Activated CD8-positive, alpha-beta T cell treated with anti-CD3 and anti-CD28 coated beads for 36 hours (primary cell): ENCODE measurements around the gene IQSEC3. TPM values are rescaled to one million over a fixed set of nuclear protein-coding genes. Genes with fewer than 3 reads are reported as not detected.

ENCODE experiments used
- ATAC-seq: fragments of 200-7000 bp; cut with Tn5 transposase; one replicate; pipeline ENCODE4 v1.10.0; 2021; ENCODE audit warnings: mild to moderate bottlenecking, moderate library complexity
- CTCF ChIA-PET: fragments of 350-600 bp; sonication (Branson Sonifier 250); formaldehyde crosslinking; loops from one replicate; lab custom pipeline; 2021; ENCODE audit warnings: antibody characterized with exemption; lab: Charles Lee
- POLR2A ChIA-PET: fragments of 350-600 bp; sonication (Branson Sonifier 250); formaldehyde crosslinking; loops from one replicate; lab custom pipeline; 2021; ENCODE audit warnings: antibody characterized with exemption; lab: Charles Lee
- DNase-seq: peaks from one replicate; pipeline ENCODE4 v3.0.0-alpha.2; 2020
- H3K27ac Mint-ChIP-seq: one replicate; pipeline ENCODE4 v1.8.0; 2021; ENCODE audit warnings: mild to moderate bottlenecking, mixed read lengths
- H3K27me3 Mint-ChIP-seq: one replicate; pipeline ENCODE4 v1.8.0; 2021; ENCODE audit warnings: mixed read lengths
- H3K36me3 Mint-ChIP-seq: one replicate; pipeline ENCODE4 v1.8.0; 2021; ENCODE audit warnings: low read depth, mixed read lengths
- H3K4me1 Mint-ChIP-seq: one replicate; pipeline ENCODE4 v1.8.0; 2021; ENCODE audit warnings: low read depth, mixed read lengths
- H3K4me3 Mint-ChIP-seq: one replicate; pipeline ENCODE4 v1.8.0; 2021; ENCODE audit warnings: mild to moderate bottlenecking, moderate library complexity, mixed read lengths
- H3K9me3 Mint-ChIP-seq: one replicate; pipeline ENCODE4 v1.8.0; 2021; ENCODE audit warnings: mixed read lengths
- intact Hi-C: fragments of 100-400 bp; cut with micrococcal nuclease; formaldehyde crosslinking; loops from one replicate; pipeline ENCODE4 v1.10.0; 2022
- total RNA-seq, 2 experiments: library from RNA; stranded (reverse); gene quantifications; one replicate each; pipeline ENCODE4 v1.2.3, GENCODE V29; 2021
- TF ChIP-seq, protein P1 (sequence below): fragments of 200-600 bp; IDR thresholded peaks from one replicate; pipeline ENCODE4 v1.8.0; 2022; ENCODE audit warnings: antibody characterized with exemption, mild to moderate bottlenecking

IQSEC3 gene
- total RNA-seq, 2 experiments from 2014 or later: 2.5 to 2.7 TPM

DNA sequence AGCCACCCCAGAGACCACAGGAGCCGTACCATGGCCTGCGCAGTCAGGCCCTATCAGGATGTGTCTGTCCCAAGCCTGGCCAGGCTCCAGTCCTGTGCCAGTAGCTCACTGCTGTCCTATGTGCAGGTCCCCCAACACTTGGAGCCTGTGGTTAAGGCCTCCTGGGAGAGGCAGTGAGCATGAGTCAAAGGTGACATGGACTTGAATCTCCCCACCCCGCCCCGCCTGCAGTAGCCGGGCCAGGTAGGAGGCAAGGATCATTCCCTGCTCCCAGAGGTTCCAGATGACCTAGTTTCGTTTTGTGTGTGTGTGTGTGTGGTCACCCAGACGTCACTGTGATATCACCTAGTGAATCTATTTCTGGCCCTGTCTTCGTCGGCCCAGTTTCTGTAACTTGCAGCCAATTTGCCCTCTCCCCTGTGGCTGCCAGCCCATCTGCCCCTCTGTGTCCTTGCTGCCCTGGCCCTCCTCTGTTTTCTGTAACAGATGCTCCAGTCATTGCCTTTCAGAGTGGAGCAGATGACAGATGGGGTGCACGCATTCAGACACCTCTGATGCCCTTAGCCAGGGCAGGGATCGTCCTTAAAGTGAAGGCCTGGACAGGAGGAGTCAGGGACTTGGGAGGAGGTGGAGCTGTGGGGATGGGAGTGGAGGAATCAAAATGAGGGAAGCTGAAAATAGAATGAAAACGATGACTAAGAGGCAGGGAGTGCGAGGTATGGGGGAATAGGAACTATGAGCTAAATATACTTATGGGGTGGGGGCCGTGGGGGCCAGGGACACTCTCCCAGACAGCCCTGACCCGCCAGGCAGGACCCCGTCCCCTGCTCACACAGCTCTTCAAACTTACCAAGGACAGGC lies 110.0 kb downstream of the IQSEC3 start:
- intact Hi-C loops: no loop called here
- Mint-ChIP-seq H3K27me3 (peaks cover 3% of the 10 kb centered on the region), H3K9me3 (no peaks in the 10 kb centered on the region), H3K36me3 (no peaks in the 10 kb centered on the region), H3K4me1 (peaks cover 7% of the 10 kb centered on the region), H3K27ac (no peak overlapping the region), H3K4me3 (no peak overlapping the region)
- ATAC-seq (no peak), DNase-seq (no peak)
- POLR2A ChIA-PET: no interaction called here
- CTCF ChIA-PET: interaction anchor here (1.3 kb wide), 1 partner anchor 12 kb away, joined by 4 read pairs; no protein-coding TSS in a partner anchor
- TF ChIP-seq, protein P1, sequence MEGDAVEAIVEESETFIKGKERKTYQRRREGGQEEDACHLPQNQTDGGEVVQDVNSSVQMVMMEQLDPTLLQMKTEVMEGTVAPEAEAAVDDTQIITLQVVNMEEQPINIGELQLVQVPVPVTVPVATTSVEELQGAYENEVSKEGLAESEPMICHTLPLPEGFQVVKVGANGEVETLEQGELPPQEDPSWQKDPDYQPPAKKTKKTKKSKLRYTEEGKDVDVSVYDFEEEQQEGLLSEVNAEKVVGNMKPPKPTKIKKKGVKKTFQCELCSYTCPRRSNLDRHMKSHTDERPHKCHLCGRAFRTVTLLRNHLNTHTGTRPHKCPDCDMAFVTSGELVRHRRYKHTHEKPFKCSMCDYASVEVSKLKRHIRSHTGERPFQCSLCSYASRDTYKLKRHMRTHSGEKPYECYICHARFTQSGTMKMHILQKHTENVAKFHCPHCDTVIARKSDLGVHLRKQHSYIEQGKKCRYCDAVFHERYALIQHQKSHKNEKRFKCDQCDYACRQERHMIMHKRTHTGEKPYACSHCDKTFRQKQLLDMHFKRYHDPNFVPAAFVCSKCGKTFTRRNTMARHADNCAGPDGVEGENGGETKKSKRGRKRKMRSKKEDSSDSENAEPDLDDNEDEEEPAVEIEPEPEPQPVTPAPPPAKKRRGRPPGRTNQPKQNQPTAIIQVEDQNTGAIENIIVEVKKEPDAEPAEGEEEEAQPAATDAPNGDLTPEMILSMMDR: no peak

DNA sequence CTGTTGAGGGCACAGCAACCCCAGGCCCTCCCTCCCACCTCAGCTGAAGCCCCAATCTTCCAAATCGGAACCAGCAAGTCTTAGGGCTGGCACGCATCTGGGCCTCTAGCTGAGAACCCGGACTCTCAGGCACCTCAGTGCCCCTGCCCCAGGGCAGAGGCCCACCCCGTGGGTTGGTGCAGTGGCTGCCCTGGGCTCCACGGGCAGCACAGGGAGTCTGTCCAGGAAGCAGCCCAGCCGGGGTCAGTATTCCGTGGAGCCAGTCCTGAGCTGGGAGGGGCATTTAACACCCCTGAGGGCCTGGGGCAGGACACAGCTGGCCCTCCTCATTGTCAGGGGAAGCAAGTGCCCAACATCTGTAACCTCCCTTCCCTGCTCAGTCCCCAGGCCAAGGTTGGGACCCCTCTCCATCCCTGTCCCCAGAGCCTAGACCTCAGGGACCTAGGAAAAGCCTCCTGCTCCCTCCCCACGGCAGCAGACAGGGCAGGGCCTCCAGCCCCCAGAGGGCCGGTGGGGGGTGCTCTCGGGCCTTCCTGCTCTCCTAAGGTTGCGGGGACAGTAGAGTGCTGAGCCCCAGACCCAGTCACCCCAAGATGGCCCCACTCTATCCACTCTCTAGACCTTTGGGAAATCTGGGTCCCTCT lies 110.9 kb downstream of the IQSEC3 start:
- POLR2A ChIA-PET: no interaction called here
- Mint-ChIP-seq H3K27me3 (peaks cover 3% of the 10 kb centered on the region), H3K4me1 (peaks cover 7% of the 10 kb centered on the region), H3K4me3 (no peak overlapping the region), H3K27ac (no peak overlapping the region), H3K36me3 (no peaks in the 10 kb centered on the region), H3K9me3 (no peaks in the 10 kb centered on the region)
- CTCF ChIA-PET: interaction anchor here (1.3 kb wide), 1 partner anchor 12 kb away, joined by 4 read pairs; no protein-coding TSS in a partner anchor
- no peak for DNase-seq
- intact Hi-C loops: no loop called here
- TF ChIP-seq, protein P1: no peak
- no peak for ATAC-seq

DNA sequence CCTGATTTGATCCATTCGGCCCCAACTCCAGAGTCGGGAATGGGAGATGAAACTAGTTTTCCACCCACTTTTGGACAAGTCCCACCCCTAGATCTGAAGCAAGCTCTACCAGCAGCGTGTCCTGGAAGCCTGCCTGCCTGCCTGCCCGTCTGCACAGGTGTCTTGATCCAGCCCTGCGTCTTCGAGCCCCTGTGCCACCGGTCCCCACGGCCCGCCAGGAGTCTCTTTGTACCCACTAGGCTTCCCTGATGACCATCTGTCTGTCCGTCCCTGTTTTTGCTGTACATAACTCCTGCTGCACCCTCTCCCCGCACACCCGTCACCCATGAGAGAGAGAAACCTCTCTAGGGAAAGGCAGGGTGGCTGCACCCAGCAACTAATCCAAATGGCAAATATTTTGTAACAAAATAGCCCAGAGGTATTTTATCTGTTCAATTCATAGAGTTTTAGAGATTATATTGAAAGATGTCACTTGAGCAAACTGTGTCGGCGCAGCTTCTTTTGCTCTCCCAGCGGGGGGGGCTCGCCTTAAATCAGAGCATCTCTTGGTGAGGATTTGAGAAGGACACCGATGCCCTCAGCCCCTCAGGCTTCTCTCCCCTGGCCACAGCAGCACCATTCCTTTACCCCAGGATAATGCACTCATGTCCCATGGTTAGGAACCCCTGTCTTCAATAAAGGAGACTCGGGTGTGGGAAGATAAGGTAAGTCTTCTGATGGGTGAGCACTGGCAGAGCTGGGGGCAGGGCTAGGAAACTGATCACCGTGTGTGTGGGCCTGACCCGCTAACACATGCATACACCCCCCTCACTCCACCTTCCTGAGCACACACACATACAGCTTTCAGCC lies 111.6 kb downstream of the IQSEC3 start:
- ChIA-PET POLR2A (interaction anchor here (1.5 kb wide), 1 partner anchor 12 kb away, joined by 4 read pairs; no protein-coding TSS in a partner anchor), CTCF (interaction anchor here (1.3 kb wide), 1 partner anchor 11 kb away, joined by 4 read pairs; no protein-coding TSS in a partner anchor)
- H3K4me1 Mint-ChIP-seq: peaks cover 7% of the 10 kb centered on the region
- no peak overlapping the region for H3K27ac Mint-ChIP-seq
- H3K4me3 Mint-ChIP-seq: no peak overlapping the region
- TF ChIP-seq, protein P1: no peak
- H3K36me3 Mint-ChIP-seq: no peaks in the 10 kb centered on the region
- ATAC-seq (no peak), DNase-seq (no peak)
- intact Hi-C loops: no loop called here
- peaks cover 6% of the 10 kb centered on the region for H3K27me3 Mint-ChIP-seq
- no peaks in the 10 kb centered on the region for H3K9me3 Mint-ChIP-seq

DNA sequence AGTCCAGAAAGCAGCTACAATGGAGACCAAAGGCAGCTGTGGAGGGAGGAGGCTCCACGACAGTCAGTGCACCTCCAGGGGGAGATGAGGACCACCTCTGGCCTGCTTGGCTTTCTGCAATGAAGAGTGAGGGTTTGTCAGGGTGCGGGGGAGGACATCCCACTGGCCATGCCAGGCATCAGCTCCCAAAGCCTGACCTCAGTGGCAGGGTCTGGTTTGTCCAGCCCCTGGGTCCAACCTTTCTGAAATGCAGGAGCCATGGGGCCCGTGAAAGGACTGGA lies 112.2 kb downstream of the IQSEC3 start:
- TF ChIP-seq, protein P1: no peak
- Mint-ChIP-seq H3K27me3 (peaks cover 6% of the 10 kb centered on the region), H3K4me3 (no peak overlapping the region), H3K27ac (no peak overlapping the region), H3K9me3 (no peaks in the 10 kb centered on the region), H3K4me1 (peaks cover 7% of the 10 kb centered on the region), H3K36me3 (no peaks in the 10 kb centered on the region)
- ChIA-PET CTCF (no interaction called here), POLR2A (interaction anchor here (1.5 kb wide), 1 partner anchor 12 kb away, joined by 4 read pairs; no protein-coding TSS in a partner anchor)
- intact Hi-C loops: no loop called here
- DNase-seq (no peak), ATAC-seq (no peak)
